AG09309 (cell line): Measurements from ENCODE around the gene SLC5A10.
"Not testable (repeated sequence)": the region's sequence is repeated elsewhere in the genome, so short reads cannot be mapped to it uniquely, and the experiment has no call there.

ENCODE experiments used
- DNase-seq: peaks from one replicate; pipeline ENCODE4 v3.0.0-alpha.2; 2010; ENCODE audit warnings: low read depth
- H3K4me3 ChIP-seq: 2 replicates; pipeline ENCODE4 v1.5.1; 2011; ENCODE audit warnings: mild to moderate bottlenecking, low read depth, low read length, moderate library complexity; ENCODE audit not compliant: control insufficient read depth

The SLC5A10 gene

DNA sequence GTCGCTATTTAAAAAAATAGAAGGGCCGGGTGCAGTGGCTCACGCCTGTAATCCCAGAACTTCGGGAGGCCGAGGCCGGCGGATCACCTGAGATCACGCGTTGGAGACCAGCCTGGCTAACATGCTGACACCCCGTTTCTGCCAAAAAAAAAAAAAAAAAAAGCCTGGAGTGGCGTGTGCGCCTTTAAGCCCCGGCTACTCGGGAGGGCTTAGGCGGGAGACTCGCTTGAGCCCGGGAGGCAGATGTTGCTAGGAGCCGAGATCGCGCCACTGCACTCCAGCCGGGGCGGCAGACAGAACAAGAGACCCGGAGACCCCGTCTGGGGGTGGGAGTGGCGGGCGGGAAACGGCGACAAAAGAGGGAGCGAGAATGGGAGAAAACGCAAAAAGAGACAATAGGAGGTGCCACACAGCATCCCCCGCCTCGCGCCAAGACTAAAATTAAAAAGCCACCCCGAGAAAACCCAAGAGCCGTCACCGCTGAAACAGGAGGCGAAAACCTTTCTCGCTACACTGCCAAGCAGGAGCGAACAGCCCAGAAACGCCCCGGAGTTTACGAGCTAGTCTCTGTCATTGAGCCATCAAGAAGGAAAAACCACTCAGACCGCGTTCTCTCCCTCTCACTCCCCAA, 111.5 kb downstream of the SLC5A10 start:
- not testable (repeated sequence) for DNase-seq, H3K4me3 ChIP-seq

GRCh38 chr17:19064378-19064777, 112.4 kb downstream of the SLC5A10 start:
- not testable (repeated sequence) for DNase-seq, H3K4me3 ChIP-seq

DNA sequence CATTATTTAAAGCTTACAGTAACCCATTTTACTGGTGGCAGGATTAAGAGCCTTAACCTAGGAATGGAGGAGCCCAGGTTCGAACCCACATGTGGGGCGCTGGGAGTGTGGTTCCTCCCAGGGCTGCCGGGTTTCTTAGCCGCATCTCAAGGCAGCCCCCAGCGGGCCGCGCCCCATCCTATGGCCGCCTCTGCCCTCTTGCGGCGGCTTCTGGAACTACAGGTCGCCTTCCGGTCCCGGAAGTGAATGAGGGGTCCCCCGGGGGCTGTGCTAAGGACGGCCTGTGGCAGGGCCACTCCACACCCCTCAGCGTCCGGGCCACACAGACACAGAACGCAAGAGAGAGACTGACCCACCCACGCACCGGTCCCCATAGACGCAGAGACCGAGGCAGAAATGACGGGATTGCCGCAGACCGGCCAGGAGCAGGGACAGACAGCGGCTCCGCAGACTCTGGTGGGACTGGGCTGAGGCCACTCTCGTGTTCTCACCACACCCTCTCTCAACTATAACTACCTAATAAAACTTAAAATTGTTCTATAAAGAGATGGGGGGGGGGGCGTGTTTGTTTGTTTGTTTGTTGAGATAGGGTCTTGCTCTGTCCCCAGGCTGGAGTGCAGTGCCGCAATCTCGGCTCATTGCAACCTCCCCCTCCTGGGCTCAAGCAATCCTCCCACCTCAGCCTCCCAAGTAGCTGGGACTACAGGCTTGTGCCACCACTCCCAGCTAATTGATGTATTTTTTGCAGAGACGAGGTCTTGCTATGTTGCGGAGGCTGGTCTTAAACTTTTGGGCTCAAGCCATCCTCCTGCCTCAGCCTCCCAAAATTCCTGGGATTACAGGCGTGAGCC, 118.6 kb downstream of the SLC5A10 start:
- H3K4me3 ChIP-seq, DNase-seq: not testable (repeated sequence)
